ENCODE data around the gene PIH1D1. TPM values are rescaled to one million over a fixed set of nuclear protein-coding genes. Genes with fewer than 3 reads are reported as not detected.

The PIH1D1 gene
- total RNA-seq (ENCODE audit: low replicate concordance) = 133 and 168 TPM in 2 replicates

DNA sequence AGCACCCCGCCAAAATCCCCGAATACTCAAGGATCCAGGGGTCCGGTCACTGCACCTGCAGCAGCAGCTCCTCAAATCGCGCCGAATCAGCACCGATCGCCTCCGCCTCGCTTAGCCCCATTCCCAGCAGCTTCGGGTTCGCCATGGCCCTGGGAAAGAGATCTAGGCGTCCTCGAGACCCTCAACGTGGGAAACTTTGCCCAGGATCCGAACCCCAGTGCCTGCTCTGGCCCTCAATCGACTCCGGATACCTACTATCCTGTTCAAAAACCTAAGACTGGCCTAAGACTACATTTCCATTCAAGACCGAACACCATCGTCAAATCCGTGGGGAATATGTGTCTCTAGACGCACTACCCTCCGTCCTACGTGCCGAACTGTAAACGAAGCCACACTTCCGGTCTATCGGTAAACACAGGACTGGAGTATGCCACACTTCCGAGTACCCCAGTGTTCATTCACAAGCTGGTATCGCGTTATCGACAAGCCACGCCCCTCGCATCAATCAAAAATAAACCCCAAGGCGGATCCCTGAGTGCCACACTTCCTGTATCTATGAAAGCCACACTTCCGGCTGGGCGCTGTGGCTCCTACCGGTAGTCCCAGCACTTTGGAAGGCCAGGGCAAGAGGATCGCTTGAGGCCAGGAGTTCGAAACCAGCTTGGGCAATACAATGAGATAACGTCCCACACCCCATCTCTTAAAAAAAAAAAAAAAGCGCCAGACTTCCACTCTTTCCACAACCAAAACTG, at the start of gene PIH1D1:
PIH1D1 (minus strand) TSS at position 385 of the 752 bp plus-strand sequence; CDS start at position 145, 240 bp downstream.
- DNase-seq (ENCODE audit: low spot score) = peak; percentile 98
- Mint-ChIP-seq H3K4me3 (peak within 1 kb of the TSS; percentile 97), H3K36me3 (peaks cover 12% of the 10 kb centered on the region), H3K27me3 (ENCODE audit: insufficient read depth, low read depth) (peaks cover 9% of the 10 kb centered on the region), H3K9me3 (no peaks in the 10 kb centered on the region), H3K4me1 (peaks cover 26% of the 10 kb centered on the region), H3K27ac (peak within 1 kb of the TSS; percentile 65)
- Histone ChIP-seq H3K79me2 (ENCODE audit: low read depth) (peaks cover 42% of the 10 kb centered on the region), H3K27me3 (no peaks in the 10 kb centered on the region), H3K27ac (peak within 1 kb of the TSS; percentile 74), H3F3A (ENCODE audit: low read depth) (peaks cover 42% of the 10 kb centered on the region), H3K4me1 (peaks cover 11% of the 10 kb centered on the region), H3K4me3 (peak within 1 kb of the TSS; percentile 89), H4K20me1 (ENCODE audit: low read depth) (peaks cover 5% of the 10 kb centered on the region), H3K9ac (peak within 1 kb of the TSS; percentile 84), H3K36me3 (no peaks in the 10 kb centered on the region), H2AFZ (replicated peaks) (peak within 1 kb of the TSS; percentile 55), H3K4me2 (peak within 1 kb of the TSS; percentile 92), H3K9me3 (ENCODE audit: low read depth) (no peaks in the 10 kb centered on the region)
- TF ChIP-seq, protein P1, sequence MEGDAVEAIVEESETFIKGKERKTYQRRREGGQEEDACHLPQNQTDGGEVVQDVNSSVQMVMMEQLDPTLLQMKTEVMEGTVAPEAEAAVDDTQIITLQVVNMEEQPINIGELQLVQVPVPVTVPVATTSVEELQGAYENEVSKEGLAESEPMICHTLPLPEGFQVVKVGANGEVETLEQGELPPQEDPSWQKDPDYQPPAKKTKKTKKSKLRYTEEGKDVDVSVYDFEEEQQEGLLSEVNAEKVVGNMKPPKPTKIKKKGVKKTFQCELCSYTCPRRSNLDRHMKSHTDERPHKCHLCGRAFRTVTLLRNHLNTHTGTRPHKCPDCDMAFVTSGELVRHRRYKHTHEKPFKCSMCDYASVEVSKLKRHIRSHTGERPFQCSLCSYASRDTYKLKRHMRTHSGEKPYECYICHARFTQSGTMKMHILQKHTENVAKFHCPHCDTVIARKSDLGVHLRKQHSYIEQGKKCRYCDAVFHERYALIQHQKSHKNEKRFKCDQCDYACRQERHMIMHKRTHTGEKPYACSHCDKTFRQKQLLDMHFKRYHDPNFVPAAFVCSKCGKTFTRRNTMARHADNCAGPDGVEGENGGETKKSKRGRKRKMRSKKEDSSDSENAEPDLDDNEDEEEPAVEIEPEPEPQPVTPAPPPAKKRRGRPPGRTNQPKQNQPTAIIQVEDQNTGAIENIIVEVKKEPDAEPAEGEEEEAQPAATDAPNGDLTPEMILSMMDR (IDR thresholded peaks at IDR 0.05) = no peak
- TF ChIP-seq EZH2phosphoT487 (IDR thresholded peaks at IDR 0.05) (no peak), EZH2 (IDR thresholded peaks at IDR 0.05) (no peak)

DNA sequence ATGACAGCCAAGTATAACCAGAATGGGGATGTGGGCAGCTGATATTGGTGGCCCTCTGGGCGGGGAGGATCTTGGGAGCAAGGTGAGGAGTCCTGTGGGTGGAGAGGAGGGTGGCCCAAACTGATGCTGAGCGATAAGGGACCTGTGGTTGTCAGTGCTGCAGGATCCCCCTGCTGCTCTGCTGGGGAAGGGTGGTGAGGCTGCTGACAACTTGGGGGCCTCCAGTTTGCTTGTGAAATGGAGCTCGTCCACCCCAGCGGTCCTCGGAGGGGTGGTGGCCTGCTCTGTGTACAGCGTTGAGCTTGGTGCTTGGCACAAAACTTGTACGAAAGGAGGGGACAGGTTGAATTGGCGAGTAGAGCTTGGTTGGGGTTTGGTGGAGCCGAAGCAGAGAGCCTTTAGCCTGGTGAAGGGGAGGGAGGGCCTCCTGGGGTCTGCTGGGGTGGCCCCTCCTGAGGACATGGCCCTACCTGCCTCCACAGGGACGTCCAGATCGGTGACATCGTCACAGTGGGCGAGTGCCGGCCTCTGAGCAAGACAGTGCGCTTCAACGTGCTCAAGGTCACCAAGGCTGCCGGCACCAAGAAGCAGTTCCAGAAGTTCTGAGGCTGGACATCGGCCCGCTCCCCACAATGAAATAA, 47.5 kb upstream of the PIH1D1 start:
- Mint-ChIP-seq H3K36me3 (peaks cover 13% of the 10 kb centered on the region), H3K4me1 (peaks cover 42% of the 10 kb centered on the region), H3K27ac (peak overlapping the region; percentile 82), H3K27me3 (ENCODE audit: insufficient read depth, low read depth) (peaks cover 9% of the 10 kb centered on the region), H3K4me3 (peak overlapping the region; percentile 96), H3K9me3 (no peaks in the 10 kb centered on the region)
- Histone ChIP-seq H3F3A (ENCODE audit: low read depth) (peaks cover 78% of the 10 kb centered on the region), H2AFZ (replicated peaks) (no peak overlapping the region), H4K20me1 (ENCODE audit: low read depth) (peaks cover 42% of the 10 kb centered on the region), H3K36me3 (peaks cover 13% of the 10 kb centered on the region), H3K27ac (peak overlapping the region; percentile 25), H3K4me1 (peaks cover 22% of the 10 kb centered on the region), H3K4me2 (peak overlapping the region; percentile 95), H3K9ac (no peak overlapping the region), H3K9me3 (ENCODE audit: low read depth) (no peaks in the 10 kb centered on the region), H3K4me3 (no peak overlapping the region), H3K79me2 (ENCODE audit: low read depth) (peaks cover 29% of the 10 kb centered on the region), H3K27me3 (no peaks in the 10 kb centered on the region)
- no peak for TF ChIP-seq EZH2 (IDR thresholded peaks at IDR 0.05)
- TF ChIP-seq EZH2phosphoT487 (IDR thresholded peaks at IDR 0.05) = no peak
- TF ChIP-seq, protein P1 (IDR thresholded peaks at IDR 0.05) = no peak
- DNase-seq (ENCODE audit: low spot score) = no peak

DNA sequence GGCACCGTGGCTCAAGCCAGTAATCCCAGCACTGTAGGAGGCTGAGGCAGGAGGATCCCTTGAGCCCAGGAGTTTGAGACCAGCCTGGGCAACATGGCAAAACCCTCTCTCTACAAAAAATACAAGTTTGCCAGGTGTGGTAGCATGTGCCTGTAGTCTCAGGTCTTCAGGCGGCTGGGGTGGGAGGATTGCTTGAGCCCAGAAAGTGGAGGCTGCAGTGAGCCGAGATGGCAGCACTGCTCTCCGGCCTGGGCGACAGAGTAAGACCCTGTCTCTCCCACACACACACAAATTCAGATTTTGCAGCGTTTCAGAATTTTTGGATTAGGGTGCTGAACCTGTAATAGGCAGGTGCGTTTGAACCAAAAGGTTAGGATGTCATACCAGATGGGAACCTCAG, 46.9 kb upstream of the PIH1D1 start:
- Histone ChIP-seq H3K4me3 (no peak overlapping the region), H2AFZ (replicated peaks) (no peak overlapping the region), H3K27me3 (no peaks in the 10 kb centered on the region), H3K4me2 (peak overlapping the region; percentile 95), H3K9ac (no peak overlapping the region), H3K79me2 (ENCODE audit: low read depth) (peaks cover 29% of the 10 kb centered on the region), H3K36me3 (peaks cover 13% of the 10 kb centered on the region), H3F3A (ENCODE audit: low read depth) (peaks cover 84% of the 10 kb centered on the region), H4K20me1 (ENCODE audit: low read depth) (peaks cover 42% of the 10 kb centered on the region), H3K4me1 (peaks cover 20% of the 10 kb centered on the region), H3K9me3 (ENCODE audit: low read depth) (no peaks in the 10 kb centered on the region), H3K27ac (peak overlapping the region; percentile 25)
- no peak for DNase-seq (ENCODE audit: low spot score)
- Mint-ChIP-seq H3K4me1 (peaks cover 41% of the 10 kb centered on the region), H3K27ac (peak overlapping the region; percentile 82), H3K36me3 (peaks cover 13% of the 10 kb centered on the region), H3K27me3 (ENCODE audit: insufficient read depth, low read depth) (peaks cover 7% of the 10 kb centered on the region), H3K4me3 (peak overlapping the region; percentile 96), H3K9me3 (no peaks in the 10 kb centered on the region)
- TF ChIP-seq, protein P1 (IDR thresholded peaks at IDR 0.05) = no peak
- TF ChIP-seq EZH2phosphoT487 (IDR thresholded peaks at IDR 0.05) = no peak
